GM12873 (cell line): Measurements from ENCODE around the gene IMPG2.

Experiments used
- CTCF ChIP-seq: IDR thresholded peaks from 2 replicates; pipeline ENCODE4 v1.5.1; 2012; ENCODE audit warnings: low read depth, mild to moderate bottlenecking, moderate library complexity, low read length, control low read depth; ENCODE audit not compliant: insufficient read depth; ENCODE audit errors: missing control alignments

The IMPG2 gene

GRCh38 chr3:101319531-101319930, 844 bp downstream of the IMPG2 start:
- TF ChIP-seq CTCF, result no peak

GRCh38 chr3:101312545-101312944, 7.8 kb downstream of the IMPG2 start:
- no peak for TF ChIP-seq CTCF

- no peak for TF ChIP-seq CTCF
Measured at GRCh38 chr3:101311676-101312075, 8.7 kb downstream of the IMPG2 start.

- TF ChIP-seq CTCF, result no peak
Measured at GRCh38 chr3:101310978-101311375, 9.4 kb downstream of the IMPG2 start.

- TF ChIP-seq CTCF, result no peak
Measured at GRCh38 chr3:101303836-101304235, 16.5 kb downstream of the IMPG2 start.

GRCh38 chr3:101303089-101303731, 17.2 kb downstream of the IMPG2 start:
- TF ChIP-seq CTCF, result no peak

- no peak for TF ChIP-seq CTCF
Measured at GRCh38 chr3:101300073-101300472, 20.3 kb downstream of the IMPG2 start.

- TF ChIP-seq CTCF, result no peak
Measured at GRCh38 chr3:101292027-101292426, 28.3 kb downstream of the IMPG2 start.
